Measurements from ENCODE around the gene RIN1.
A peak's percentile ranks its signal among the peaks of the same experiment; 100 is the strongest.
"Not testable (repeated sequence)": the region's sequence is repeated elsewhere in the genome, so short reads cannot be mapped to it uniquely, and the experiment has no call there.

The RIN1 gene

GRCh38 chr11:66360406-66361073 lies 24.3 kb upstream of the RIN1 start:
- no peak for DNase-seq

DNA sequence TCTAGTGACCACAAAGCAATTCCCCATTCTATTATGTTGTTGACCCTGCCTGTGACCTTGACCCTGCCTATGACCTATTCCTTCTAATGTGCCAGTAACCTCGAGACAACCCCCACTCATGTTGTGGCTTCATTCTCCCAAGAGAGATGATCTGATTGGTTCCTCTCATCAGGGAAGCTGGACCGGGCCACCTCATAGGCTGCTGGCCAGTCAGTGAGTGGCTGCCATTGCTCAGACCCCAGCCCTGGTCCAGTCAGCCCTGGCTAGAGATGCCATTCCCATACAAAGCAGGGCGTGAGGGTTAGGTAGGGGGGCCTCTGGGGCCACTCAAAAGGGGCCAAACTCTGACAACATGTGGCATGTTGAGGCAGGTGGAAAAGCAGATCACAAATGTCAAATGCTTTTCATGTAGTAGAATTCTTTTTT lies 23.4 kb upstream of the RIN1 start:
- no peak for DNase-seq

DNA sequence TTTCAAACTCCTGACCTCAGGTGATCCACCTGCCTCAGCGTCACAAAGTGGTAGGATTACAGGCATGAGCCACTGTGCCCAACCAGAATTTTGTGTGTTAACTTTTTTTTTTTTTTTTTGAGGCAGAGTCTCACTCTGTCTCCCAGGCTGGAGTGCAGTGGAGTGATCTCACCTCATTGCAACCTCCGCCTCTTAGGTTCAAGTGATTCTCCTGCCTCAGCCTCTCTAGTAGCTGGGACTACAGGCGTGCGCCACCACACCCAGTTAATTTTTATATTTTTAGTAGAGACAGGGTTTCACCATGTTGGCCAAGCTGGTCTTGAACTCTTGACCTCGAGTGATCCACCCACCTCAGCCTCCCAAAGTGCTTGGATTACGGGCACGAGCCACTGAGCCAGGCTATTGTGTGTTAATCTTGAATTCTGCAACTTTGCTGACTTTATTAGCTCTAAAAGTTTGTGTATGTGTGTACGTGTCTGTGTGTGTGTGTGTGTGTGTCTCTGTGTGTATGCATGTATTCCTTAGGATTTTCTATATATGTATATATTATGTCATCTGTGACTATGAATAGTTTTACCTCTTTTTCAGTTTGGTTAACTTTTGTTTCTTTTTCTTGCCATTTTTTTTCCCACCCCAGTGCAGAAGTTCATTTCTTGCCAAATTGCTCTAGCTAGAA lies 14.5 kb upstream of the RIN1 start:
- DNase-seq = not testable (repeated sequence)

DNA sequence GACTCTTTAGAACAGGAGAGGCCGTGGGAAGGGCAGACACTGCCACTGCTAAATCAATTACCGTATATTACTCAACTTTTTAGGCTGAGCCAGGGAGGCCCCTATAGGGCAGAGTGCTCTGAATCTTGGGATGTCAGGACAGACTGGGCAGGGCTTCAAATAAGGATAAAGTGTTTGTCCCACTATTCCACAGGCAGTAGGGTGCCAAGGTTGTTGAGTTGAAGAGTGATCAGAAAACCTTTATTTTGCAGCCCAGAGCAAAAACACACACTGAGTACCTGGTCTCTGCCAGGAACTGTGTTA lies 12.8 kb upstream of the RIN1 start:
- no peak for DNase-seq

DNA sequence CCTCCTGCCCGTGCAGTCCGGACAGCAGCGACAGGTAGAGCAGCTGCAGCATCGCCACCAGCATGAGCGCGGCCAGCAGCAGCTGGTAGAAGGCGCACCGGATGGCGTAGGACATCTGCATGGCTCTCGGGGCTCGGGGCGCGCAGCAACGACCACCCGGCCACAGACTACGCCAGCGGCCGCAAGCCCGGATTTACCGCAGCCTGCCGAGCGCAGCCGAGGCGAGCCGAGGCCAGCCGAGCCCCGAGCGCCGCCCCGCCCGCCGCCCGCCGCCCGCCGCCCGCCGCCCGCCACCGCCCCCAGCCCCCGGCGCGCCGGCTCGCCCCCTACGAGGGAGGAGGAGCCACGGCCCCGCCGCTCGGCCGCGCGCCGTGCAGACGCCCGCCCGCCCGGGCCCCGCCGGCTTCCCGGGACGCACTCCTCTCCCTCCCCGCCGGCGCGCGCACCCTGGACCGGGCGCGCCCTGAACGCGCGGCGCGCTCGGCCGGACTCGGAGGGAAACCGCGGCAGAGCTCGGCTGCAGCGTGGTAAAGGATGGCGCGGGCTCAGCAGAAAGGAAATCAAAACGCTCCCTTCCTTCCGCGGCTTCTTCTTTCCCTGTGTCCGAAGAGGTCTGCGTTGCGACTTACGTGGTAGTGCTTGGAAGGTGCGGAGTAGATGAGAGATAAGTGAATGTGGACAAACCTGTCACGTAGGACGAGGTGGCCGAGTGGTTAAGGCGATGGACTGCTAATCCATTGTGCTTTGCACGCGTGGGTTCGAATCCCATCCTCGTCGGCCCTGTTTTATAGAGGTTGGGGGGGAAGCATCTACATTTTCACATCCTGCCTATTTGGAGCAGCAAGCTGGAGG lies 11.4 kb upstream of the RIN1 start, which contains the start of gene B4GAT1:
TSS of gene B4GAT1 (minus strand) at position 205 of the 852 bp plus-strand sequence. CDS start at position 121, 84 bp downstream.
- DNase-seq = peak; percentile 93

DNA sequence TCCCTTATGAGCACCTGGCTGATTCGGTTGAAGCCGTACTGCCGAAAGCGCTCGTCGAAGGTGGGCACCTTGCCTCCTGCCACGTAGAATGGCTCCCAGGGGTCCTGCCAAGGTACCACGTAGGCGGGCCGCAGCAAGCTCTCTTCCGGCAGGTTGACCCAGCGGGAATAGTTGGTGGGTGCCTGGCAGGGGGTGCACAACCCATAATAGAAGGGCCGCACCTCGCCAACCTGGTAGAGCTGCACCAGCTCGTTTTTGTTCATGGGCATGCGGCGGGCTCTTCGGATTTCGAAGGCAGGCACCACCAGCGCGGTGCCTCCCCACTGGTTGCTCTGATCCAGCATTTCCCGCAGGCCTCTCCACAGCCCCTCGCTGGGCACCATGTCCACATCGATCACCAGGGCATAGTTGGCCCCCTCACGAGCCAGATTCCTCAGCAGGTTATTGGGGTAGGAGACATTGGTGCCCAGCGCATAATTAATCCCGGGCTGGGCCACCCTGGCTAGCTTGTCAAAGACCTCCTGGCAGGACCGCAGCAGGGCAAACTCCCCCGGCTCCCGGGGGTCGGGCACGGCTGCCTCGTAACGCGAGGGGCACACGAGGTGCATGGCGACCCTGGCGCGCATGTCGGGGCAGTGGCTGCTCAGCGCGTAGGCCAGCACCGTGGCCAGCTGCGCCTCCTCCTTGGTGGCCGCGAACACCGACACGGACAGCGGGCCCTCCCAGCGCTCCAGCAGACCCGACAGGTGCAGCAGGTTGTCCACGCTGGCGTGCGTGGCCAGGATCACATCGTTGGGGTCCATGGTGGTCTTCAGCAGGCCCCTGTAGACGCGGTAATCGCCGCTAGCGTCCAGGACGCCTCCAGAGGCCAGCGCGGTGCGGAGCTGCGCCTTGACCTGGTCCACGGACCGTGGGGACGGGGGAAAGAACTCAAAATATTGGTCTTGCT lies 10.5 kb upstream of the RIN1 start:
- no peak for DNase-seq

GRCh38 chr11:66345316-66345649 lies 9.0 kb upstream of the RIN1 start:
- DNase-seq = no peak

GRCh38 chr11:66344550-66345315 lies 8.5 kb upstream of the RIN1 start, which contains the start of gene BRMS1:
Gene BRMS1, minus strand, starts transcription at chr11:66345104. Its CDS starts 2,870 bp downstream, at chr11:66342234.
- DNase-seq = peak; percentile 88

DNA sequence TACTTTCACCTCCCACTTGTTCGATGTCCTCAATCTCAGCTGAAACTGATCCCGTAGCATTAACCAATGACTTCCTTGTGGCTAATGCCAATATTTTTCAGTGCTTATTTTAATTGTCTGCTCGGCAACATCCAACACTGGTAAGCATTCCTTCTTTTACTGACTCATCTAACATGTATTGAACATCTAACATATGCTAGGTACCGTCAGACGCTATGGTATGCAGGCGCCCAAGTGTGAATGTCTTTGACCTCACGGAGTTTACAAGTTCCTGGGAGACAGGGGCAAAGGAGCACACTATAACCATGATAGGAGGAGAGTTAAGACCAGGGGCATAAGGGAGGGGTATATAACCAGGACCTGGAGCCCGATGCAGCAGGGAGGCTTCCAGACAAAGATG lies 6.9 kb upstream of the RIN1 start:
- no peak for DNase-seq

GRCh38 chr11:66341502-66342126 lies 5.4 kb upstream of the RIN1 start:
- DNase-seq = no peak

- DNase-seq = no peak
Observed at GRCh38 chr11:66340596-66341501, 4.6 kb upstream of the RIN1 start.

GRCh38 chr11:66339686-66340483 lies 3.7 kb upstream of the RIN1 start:
- DNase-seq = no peak

GRCh38 chr11:66339162-66339675 lies 3.0 kb upstream of the RIN1 start:
- DNase-seq = peak; percentile 56

- DNase-seq = no peak
Observed at GRCh38 chr11:66338276-66339161, 2.3 kb upstream of the RIN1 start.

DNA sequence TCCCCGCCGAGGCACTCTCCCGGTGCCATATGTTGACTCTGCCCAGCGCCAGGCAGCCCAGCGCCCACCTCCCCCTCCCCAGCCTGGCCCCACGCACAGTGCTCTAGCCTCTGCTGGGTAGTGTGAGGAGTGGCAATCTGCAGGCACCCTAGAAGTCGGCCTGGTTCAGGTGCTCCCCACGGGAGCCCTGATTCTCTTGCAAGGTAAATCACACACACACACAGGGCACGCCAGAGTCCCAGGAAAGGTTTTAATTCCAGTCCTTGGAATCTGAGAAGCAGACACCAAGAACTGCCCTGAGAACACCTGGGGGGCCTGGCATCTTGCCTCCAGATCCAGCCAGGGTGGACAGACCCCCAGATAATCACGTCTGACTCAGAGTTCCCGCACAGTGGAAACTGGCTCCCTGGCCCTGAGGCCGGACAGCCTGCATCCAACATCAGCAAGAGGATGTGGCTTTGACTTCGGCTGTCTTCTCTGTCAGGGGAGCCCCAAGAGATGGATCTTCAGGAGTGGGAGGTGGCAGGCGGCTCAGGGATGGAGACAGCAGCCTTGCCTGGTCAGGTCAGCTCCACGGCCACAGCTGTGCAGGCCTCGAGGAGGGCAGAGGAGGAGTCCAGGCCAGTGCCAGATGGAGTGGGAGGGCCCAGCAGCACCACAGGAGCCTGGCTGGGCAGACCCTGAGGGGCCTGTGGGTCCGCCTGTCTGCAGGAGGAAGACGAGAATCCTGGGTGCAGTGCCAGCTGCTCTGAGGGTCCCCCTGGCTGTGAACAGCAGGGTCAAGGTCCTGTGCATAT lies 1.1 kb upstream of the RIN1 start:
- DNase-seq = peak; percentile 37

- DNase-seq = peak; percentile 56
Observed at GRCh38 chr11:66335531-66336233, 552 bp downstream of the RIN1 start.
